Activated CD4-positive, alpha-beta memory T cell treated with anti-CD3 and anti-CD28 coated beads for 36 hours (primary cell): Measurements from ENCODE around the gene XRN2. TPM values are rescaled to one million over a fixed set of nuclear protein-coding genes. Genes with fewer than 3 reads are reported as not detected.

Source experiments
- CTCF ChIA-PET: fragments of 350-600 bp; sonication (Branson Sonifier 250); formaldehyde crosslinking; loops from one replicate; lab custom pipeline; 2021; ENCODE audit warnings: antibody characterized with exemption, inconsistent platforms; lab: Charles Lee
- POLR2A ChIA-PET: fragments of 350-600 bp; sonication (Branson Sonifier 250); formaldehyde crosslinking; loops from one replicate; lab custom pipeline; 2021; ENCODE audit warnings: antibody characterized with exemption; lab: Charles Lee
- DNase-seq: peaks from one replicate; pipeline ENCODE4 v3.0.0-alpha.2; 2020
- H3K27ac Mint-ChIP-seq: one replicate; pipeline ENCODE4 v1.8.0; 2021; ENCODE audit warnings: mixed read lengths
- H3K27me3 Mint-ChIP-seq: one replicate; pipeline ENCODE4 v1.8.0; 2021; ENCODE audit warnings: mixed read lengths
- H3K36me3 Mint-ChIP-seq: one replicate; pipeline ENCODE4 v1.8.0; 2021; ENCODE audit warnings: mixed read lengths
- H3K4me1 Mint-ChIP-seq: one replicate; pipeline ENCODE4 v1.8.0; 2021; ENCODE audit warnings: low read depth, mixed read lengths
- H3K4me3 Mint-ChIP-seq: one replicate; pipeline ENCODE4 v1.8.0; 2021; ENCODE audit warnings: mild to moderate bottlenecking, mixed read lengths
- H3K9me3 Mint-ChIP-seq: one replicate; pipeline ENCODE4 v1.8.0; 2021; ENCODE audit warnings: mixed read lengths
- intact Hi-C: fragments of 100-400 bp; cut with micrococcal nuclease; formaldehyde crosslinking; loops from one replicate; pipeline ENCODE4 v1.15.1; 2023
- total RNA-seq, 2 experiments: library from RNA; stranded (reverse); gene quantifications; one replicate each; pipeline ENCODE4 v1.2.3, GENCODE V29; 2021

Gene XRN2
- total RNA-seq, 2 experiments from 2014 or later, result 91.0 to 94.4 TPM

- H3K36me3 Mint-ChIP-seq, result peaks cover 3% of the 10 kb centered on the region
- H3K27ac Mint-ChIP-seq, result no peak overlapping the region
- DNase-seq, result no peak
- H3K4me1 Mint-ChIP-seq, result no peaks in the 10 kb centered on the region
- ChIA-PET CTCF (no interaction called here), POLR2A (no interaction called here)
- intact Hi-C loops, result no loop called here
- H3K27me3 Mint-ChIP-seq, result peaks cover 9% of the 10 kb centered on the region
- no peak overlapping the region for H3K4me3 Mint-ChIP-seq
- peaks cover 3% of the 10 kb centered on the region for H3K9me3 Mint-ChIP-seq
Observed at GRCh38 chr20:21272679-21273078, 30.5 kb upstream of the XRN2 start.

- peaks cover 9% of the 10 kb centered on the region for H3K27me3 Mint-ChIP-seq
- intact Hi-C loops, result no loop called here
- no peak overlapping the region for H3K27ac Mint-ChIP-seq
- ChIA-PET POLR2A (no interaction called here), CTCF (no interaction called here)
- H3K9me3 Mint-ChIP-seq, result peaks cover 3% of the 10 kb centered on the region
- peaks cover 3% of the 10 kb centered on the region for H3K36me3 Mint-ChIP-seq
- H3K4me1 Mint-ChIP-seq, result no peaks in the 10 kb centered on the region
- DNase-seq, result no peak
- H3K4me3 Mint-ChIP-seq, result no peak overlapping the region
Observed at GRCh38 chr20:21273755-21274386, 29.3 kb upstream of the XRN2 start.

GRCh38 chr20:21278829-21279228, 24.3 kb upstream of the XRN2 start:
- no peak for DNase-seq
- intact Hi-C loops, result no loop called here
- ChIA-PET CTCF (no interaction called here), POLR2A (no interaction called here)
- H3K4me3 Mint-ChIP-seq, result no peak overlapping the region
- no peaks in the 10 kb centered on the region for H3K4me1 Mint-ChIP-seq
- peaks cover 5% of the 10 kb centered on the region for H3K27me3 Mint-ChIP-seq
- no peaks in the 10 kb centered on the region for H3K9me3 Mint-ChIP-seq
- no peaks in the 10 kb centered on the region for H3K36me3 Mint-ChIP-seq
- no peak overlapping the region for H3K27ac Mint-ChIP-seq

- no peak for DNase-seq
- Mint-ChIP-seq H3K4me3 (no peak overlapping the region), H3K27me3 (peaks cover 9% of the 10 kb centered on the region), H3K27ac (no peak overlapping the region), H3K9me3 (no peaks in the 10 kb centered on the region), H3K4me1 (no peaks in the 10 kb centered on the region), H3K36me3 (no peaks in the 10 kb centered on the region)
- intact Hi-C loops, result no loop called here
- CTCF ChIA-PET, result no interaction called here
- POLR2A ChIA-PET, result no interaction called here
Observed at GRCh38 chr20:21279706-21280521, 23.2 kb upstream of the XRN2 start.

- intact Hi-C loops, result no loop called here
- no peak overlapping the region for H3K4me3 Mint-ChIP-seq
Observed at GRCh38 chr20:21280522-21281016, 22.6 kb upstream of the XRN2 start.

GRCh38 chr20:21286775-21287174, 16.4 kb upstream of the XRN2 start:
- H3K27me3 Mint-ChIP-seq, result peaks cover 29% of the 10 kb centered on the region
- DNase-seq, result no peak
- POLR2A ChIA-PET, result no interaction called here
- no peaks in the 10 kb centered on the region for H3K36me3 Mint-ChIP-seq
- H3K4me3 Mint-ChIP-seq, result no peak overlapping the region
- intact Hi-C loops, result no loop called here
- CTCF ChIA-PET, result no interaction called here
- no peaks in the 10 kb centered on the region for H3K4me1 Mint-ChIP-seq
- peaks cover 5% of the 10 kb centered on the region for H3K9me3 Mint-ChIP-seq
- H3K27ac Mint-ChIP-seq, result no peak overlapping the region

More at GRCh38 chr20:21280522-21281016, 22.6 kb upstream of the XRN2 start:
- Mint-ChIP-seq H3K27me3 (peaks cover 13% of the 10 kb centered on the region), H3K27ac (no peak overlapping the region), H3K36me3 (no peaks in the 10 kb centered on the region), H3K9me3 (peaks cover under 1% of the 10 kb centered on the region), H3K4me1 (no peaks in the 10 kb centered on the region)
- DNase-seq, result no peak
- ChIA-PET CTCF (no interaction called here), POLR2A (no interaction called here)

GRCh38 chr20:21288587-21289370, 14.4 kb upstream of the XRN2 start:
- ChIA-PET CTCF (interaction anchor here (1.6 kb wide), 1 partner anchor 53 kb away, joined by 4 read pairs; no protein-coding TSS in a partner anchor), POLR2A (no interaction called here)
- Mint-ChIP-seq H3K9me3 (peaks cover 5% of the 10 kb centered on the region), H3K27ac (no peak overlapping the region), H3K36me3 (no peaks in the 10 kb centered on the region), H3K4me1 (no peaks in the 10 kb centered on the region), H3K27me3 (peaks cover 25% of the 10 kb centered on the region), H3K4me3 (no peak overlapping the region)
- intact Hi-C loops, result no loop called here
- no peak for DNase-seq

GRCh38 chr20:21289651-21290050, 13.5 kb upstream of the XRN2 start:
- Mint-ChIP-seq H3K27ac (no peak overlapping the region), H3K4me3 (no peak overlapping the region), H3K27me3 (peaks cover 21% of the 10 kb centered on the region), H3K9me3 (peaks cover 5% of the 10 kb centered on the region), H3K4me1 (no peaks in the 10 kb centered on the region), H3K36me3 (no peaks in the 10 kb centered on the region)
- CTCF ChIA-PET, result interaction anchor here (1.6 kb wide), 1 partner anchor 54 kb away, joined by 4 read pairs; no protein-coding TSS in a partner anchor
- intact Hi-C loops, result no loop called here
- POLR2A ChIA-PET, result no interaction called here
- no peak for DNase-seq

- CTCF ChIA-PET, result no interaction called here
- intact Hi-C loops, result no loop called here
- no peaks in the 10 kb centered on the region for H3K36me3 Mint-ChIP-seq
- POLR2A ChIA-PET, result no interaction called here
- no peak overlapping the region for H3K27ac Mint-ChIP-seq
- H3K27me3 Mint-ChIP-seq, result peaks cover 12% of the 10 kb centered on the region
- peaks cover under 1% of the 10 kb centered on the region for H3K9me3 Mint-ChIP-seq
- H3K4me1 Mint-ChIP-seq, result no peaks in the 10 kb centered on the region
- DNase-seq, result no peak
- H3K4me3 Mint-ChIP-seq, result no peak overlapping the region
Observed at GRCh38 chr20:21291026-21291425, 12.1 kb upstream of the XRN2 start.

- CTCF ChIA-PET, result interaction anchor here (0.6 to 0.7 kb wide), 2 partner anchors 59 to 85 kb away, joined by 3 to 5 read pairs; no protein-coding TSS in a partner anchor
- H3K36me3 Mint-ChIP-seq, result no peaks in the 10 kb centered on the region
- intact Hi-C loops, result no loop called here
- H3K4me3 Mint-ChIP-seq, result no peak overlapping the region
- POLR2A ChIA-PET, result no interaction called here
- no peaks in the 10 kb centered on the region for H3K27me3 Mint-ChIP-seq
- peaks cover 4% of the 10 kb centered on the region for H3K4me1 Mint-ChIP-seq
- no peaks in the 10 kb centered on the region for H3K9me3 Mint-ChIP-seq
- H3K27ac Mint-ChIP-seq, result no peak overlapping the region
- DNase-seq, result no peak
Observed at GRCh38 chr20:21294755-21295154, 8.4 kb upstream of the XRN2 start.

- POLR2A ChIA-PET, result interaction anchor here (0.5 to 1.7 kb wide), 2 partner anchors 10 to 1286 kb away, joined by 3 to 6 read pairs; no protein-coding TSS in a partner anchor
- peak overlapping the region; percentile 99 for H3K27ac Mint-ChIP-seq
- CTCF ChIA-PET, result interaction anchor here (0.6 to 7.3 kb wide), 5 partner anchors 52 to 227 kb away, joined by 3 to 33 read pairs (median 4); no protein-coding TSS in a partner anchor
- H3K9me3 Mint-ChIP-seq, result no peaks in the 10 kb centered on the region
- peaks cover 19% of the 10 kb centered on the region for H3K36me3 Mint-ChIP-seq
- H3K4me1 Mint-ChIP-seq, result peaks cover 27% of the 10 kb centered on the region
- DNase-seq, result no peak
- H3K4me3 Mint-ChIP-seq, result peak overlapping the region; percentile 93
- intact Hi-C loops, result loop anchor here (2.0 to 5.0 kb wide), 5 partner anchors 50 to 1290 kb away; partner anchors contain the start of gene KIZ
- H3K27me3 Mint-ChIP-seq, result no peaks in the 10 kb centered on the region
Observed at GRCh38 chr20:21301940-21302663, 1.0 kb upstream of the XRN2 start.
